ENCODE measurements around the gene RAD1.

GRCh38 chr5:34927785-34928184 is 12.5 kb upstream of the RAD1 start:
- TF ChIP-seq CTCF (IDR thresholded peaks at IDR 0.05 in 4 of 5, conservative IDR thresholded peaks at IDR 0.05 in 1 of 5): no peak
- no peak for TF ChIP-seq POLR2A (IDR thresholded peaks at IDR 0.05)

Data from gastrocnemius medialis (tissue), 4 donors.